WI38 (cell line): Measurements from ENCODE around the gene ZFYVE9.

Source experiments
- H3K4me3 ChIP-seq: 2 replicates; pipeline ENCODE4 v1.5.1; 2011; ENCODE audit warnings: low read depth, mild to moderate bottlenecking, control low read depth, low read length
- CTCF ChIP-seq: IDR thresholded peaks from 2 replicates; pipeline ENCODE4 v1.5.1; 2012; ENCODE audit warnings: low read depth, mild to moderate bottlenecking, control low read depth, low read length

Gene ZFYVE9

GRCh38 chr1:52225174-52225573, 83.3 kb downstream of the ZFYVE9 start:
- TF ChIP-seq CTCF, result no peak
- H3K4me3 ChIP-seq, result no peak overlapping the region

GRCh38 chr1:52229494-52229893, 87.6 kb downstream of the ZFYVE9 start:
- H3K4me3 ChIP-seq, result no peak overlapping the region
- no peak for TF ChIP-seq CTCF

- no peak for TF ChIP-seq CTCF
- no peak overlapping the region for H3K4me3 ChIP-seq
Observed at GRCh38 chr1:52233463-52233862, 91.6 kb downstream of the ZFYVE9 start.

GRCh38 chr1:52234014-52234413, 92.1 kb downstream of the ZFYVE9 start:
- no peak for TF ChIP-seq CTCF
- H3K4me3 ChIP-seq, result no peak overlapping the region

- no peak overlapping the region for H3K4me3 ChIP-seq
- no peak for TF ChIP-seq CTCF
Observed at GRCh38 chr1:52234708-52235107, 92.8 kb downstream of the ZFYVE9 start.

GRCh38 chr1:52235646-52236045, 93.8 kb downstream of the ZFYVE9 start:
- no peak for TF ChIP-seq CTCF

GRCh38 chr1:52237430-52237829, 95.5 kb downstream of the ZFYVE9 start:
- no peak for TF ChIP-seq CTCF
- H3K4me3 ChIP-seq, result no peak overlapping the region

More at GRCh38 chr1:52235646-52236045, 93.8 kb downstream of the ZFYVE9 start:
- H3K4me3 ChIP-seq, result no peak overlapping the region
